Activated B cell treated with CpG ODN at 0.5 μM for 24 hours (primary cell): ENCODE data around the gene ADAMTSL2. TPM values are rescaled to one million over a fixed set of nuclear protein-coding genes. Genes with fewer than 3 reads are reported as not detected.

Experiments used
- ATAC-seq: fragments of 200-7000 bp; cut with Tn5 transposase; one replicate; pipeline ENCODE4 v1.10.0; 2021; ENCODE audit warnings: low read depth, mild to moderate bottlenecking, moderate library complexity
- CTCF ChIA-PET: fragments of 350-600 bp; sonication (Branson Sonifier 250); formaldehyde crosslinking; loops from one replicate; lab custom pipeline; 2021; ENCODE audit warnings: antibody characterized with exemption; lab: Charles Lee
- POLR2A ChIA-PET: fragments of 350-600 bp; sonication (Branson Sonifier 250); formaldehyde crosslinking; loops from one replicate; lab custom pipeline; 2021; ENCODE audit warnings: antibody characterized with exemption; lab: Charles Lee
- DNase-seq: peaks from one replicate; pipeline ENCODE4 v3.0.0; 2022
- H3K27ac Mint-ChIP-seq: one replicate; pipeline ENCODE4 v1.8.0; 2020; ENCODE audit warnings: mixed read lengths
- H3K27me3 Mint-ChIP-seq: one replicate; pipeline ENCODE4 v1.8.0; 2021; ENCODE audit warnings: mixed read lengths
- H3K36me3 Mint-ChIP-seq: one replicate; pipeline ENCODE4 v1.8.0; 2021; ENCODE audit warnings: low read depth, mixed read lengths
- H3K4me1 Mint-ChIP-seq: one replicate; pipeline ENCODE4 v1.8.0; 2021; ENCODE audit warnings: mixed read lengths
- H3K4me3 Mint-ChIP-seq: one replicate; pipeline ENCODE4 v1.8.0; 2020; ENCODE audit warnings: mild to moderate bottlenecking, mixed read lengths
- H3K9me3 Mint-ChIP-seq: one replicate; pipeline ENCODE4 v1.8.0; 2020; ENCODE audit warnings: mixed read lengths
- CTCF ChIP-seq: fragments of 200-600 bp; IDR thresholded peaks from one replicate; pipeline ENCODE4 v1.8.0; 2022; ENCODE audit warnings: antibody characterized with exemption, mild to moderate bottlenecking
- intact Hi-C: fragments of 100-400 bp; cut with micrococcal nuclease; formaldehyde crosslinking; loops from one replicate; pipeline ENCODE4 v1.15.1; 2024
- total RNA-seq: library from RNA; stranded (reverse); gene quantifications from 2 replicates; pipeline ENCODE4 v1.2.3, GENCODE V29; 2022

The ADAMTSL2 gene
- total RNA-seq, 1 donor from 2014 or later, result not detected

- CTCF ChIA-PET, result no interaction called here
- no peak for DNase-seq
- Mint-ChIP-seq H3K4me1 (peaks cover 6% of the 10 kb centered on the region), H3K9me3 (no peaks in the 10 kb centered on the region), H3K27me3 (peaks cover 7% of the 10 kb centered on the region), H3K27ac (no peak overlapping the region), H3K36me3 (no peaks in the 10 kb centered on the region), H3K4me3 (no peak overlapping the region)
- POLR2A ChIA-PET, result no interaction called here
- intact Hi-C loops, result no loop called here
- TF ChIP-seq CTCF, result no peak
- ATAC-seq, result no peak
These were observed 30.1 kb downstream of the ADAMTSL2 start for GRCh38 chr9:133564451-133565116.

- Mint-ChIP-seq H3K4me1 (peaks cover 6% of the 10 kb centered on the region), H3K27me3 (peaks cover 3% of the 10 kb centered on the region), H3K9me3 (no peaks in the 10 kb centered on the region), H3K27ac (no peak overlapping the region), H3K36me3 (no peaks in the 10 kb centered on the region), H3K4me3 (no peak overlapping the region)
- CTCF ChIA-PET, result no interaction called here
- no peak for TF ChIP-seq CTCF
- intact Hi-C loops, result no loop called here
- ATAC-seq, result no peak
- DNase-seq, result no peak
- POLR2A ChIA-PET, result no interaction called here
These were observed 31.9 kb downstream of the ADAMTSL2 start for GRCh38 chr9:133566382-133566781.

- Mint-ChIP-seq H3K4me1 (peaks cover 6% of the 10 kb centered on the region), H3K9me3 (no peaks in the 10 kb centered on the region), H3K27ac (no peak overlapping the region), H3K27me3 (peaks cover 3% of the 10 kb centered on the region), H3K4me3 (no peak overlapping the region), H3K36me3 (no peaks in the 10 kb centered on the region)
- TF ChIP-seq CTCF, result no peak
- intact Hi-C loops, result no loop called here
- ChIA-PET POLR2A (no interaction called here), CTCF (no interaction called here)
- DNase-seq (no peak), ATAC-seq (no peak)
These were observed 32.3 kb downstream of the ADAMTSL2 start for GRCh38 chr9:133566817-133567216.

- Mint-ChIP-seq H3K36me3 (no peaks in the 10 kb centered on the region), H3K4me1 (peaks cover 5% of the 10 kb centered on the region), H3K27me3 (peaks cover 3% of the 10 kb centered on the region), H3K4me3 (no peak overlapping the region), H3K9me3 (no peaks in the 10 kb centered on the region), H3K27ac (no peak overlapping the region)
- TF ChIP-seq CTCF, result no peak
- no peak for DNase-seq
- CTCF ChIA-PET, result no interaction called here
- ATAC-seq, result no peak
- POLR2A ChIA-PET, result no interaction called here
- intact Hi-C loops, result no loop called here
These were observed 33.7 kb downstream of the ADAMTSL2 start for GRCh38 chr9:133568186-133568585.

- no peaks in the 10 kb centered on the region for H3K36me3 Mint-ChIP-seq
- ATAC-seq, result no peak
- H3K4me3 Mint-ChIP-seq, result no peak overlapping the region
These were observed 34.7 kb downstream of the ADAMTSL2 start for GRCh38 chr9:133569121-133569785.

More at GRCh38 chr9:133569121-133569785, 34.7 kb downstream of the ADAMTSL2 start:
- TF ChIP-seq CTCF, result no peak
- no peaks in the 10 kb centered on the region for H3K4me1 Mint-ChIP-seq
- CTCF ChIA-PET, result no interaction called here
- H3K9me3 Mint-ChIP-seq, result no peaks in the 10 kb centered on the region
- DNase-seq, result no peak
- H3K27me3 Mint-ChIP-seq, result peaks cover 6% of the 10 kb centered on the region
- intact Hi-C loops, result no loop called here
- no peak overlapping the region for H3K27ac Mint-ChIP-seq
- POLR2A ChIA-PET, result no interaction called here
